ENCODE measurements around the gene ODF4.

The ODF4 gene, protein sequence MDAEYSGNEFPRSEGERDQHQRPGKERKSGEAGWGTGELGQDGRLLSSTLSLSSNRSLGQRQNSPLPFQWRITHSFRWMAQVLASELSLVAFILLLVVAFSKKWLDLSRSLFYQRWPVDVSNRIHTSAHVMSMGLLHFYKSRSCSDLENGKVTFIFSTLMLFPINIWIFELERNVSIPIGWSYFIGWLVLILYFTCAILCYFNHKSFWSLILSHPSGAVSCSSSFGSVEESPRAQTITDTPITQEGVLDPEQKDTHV

DNA sequence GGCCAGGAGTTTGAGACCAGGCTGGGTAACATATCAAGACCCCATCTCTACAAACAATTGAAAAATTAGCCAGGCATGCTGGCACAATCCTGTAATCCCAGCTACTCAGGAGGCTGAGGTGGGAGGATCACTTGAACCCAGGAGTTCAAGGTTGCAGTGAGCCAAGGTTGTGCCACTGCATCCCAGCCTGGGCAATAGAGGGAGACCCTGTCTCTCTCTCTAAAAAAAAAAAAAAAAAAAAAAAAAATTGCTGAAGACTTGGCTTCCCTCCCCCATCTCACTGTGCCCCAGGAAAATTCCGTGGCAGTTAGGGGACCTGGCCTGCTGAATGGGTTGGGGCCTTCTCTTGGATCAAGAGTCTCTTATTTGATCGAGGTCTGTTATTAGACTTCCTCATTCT lies at the start of gene ODF4:
ODF4 (plus strand) TSS at position 301 of the 400 bp plus-strand sequence. CDS start 212 bp downstream, outside the sequence.
- DNase-seq: no peak

DNA sequence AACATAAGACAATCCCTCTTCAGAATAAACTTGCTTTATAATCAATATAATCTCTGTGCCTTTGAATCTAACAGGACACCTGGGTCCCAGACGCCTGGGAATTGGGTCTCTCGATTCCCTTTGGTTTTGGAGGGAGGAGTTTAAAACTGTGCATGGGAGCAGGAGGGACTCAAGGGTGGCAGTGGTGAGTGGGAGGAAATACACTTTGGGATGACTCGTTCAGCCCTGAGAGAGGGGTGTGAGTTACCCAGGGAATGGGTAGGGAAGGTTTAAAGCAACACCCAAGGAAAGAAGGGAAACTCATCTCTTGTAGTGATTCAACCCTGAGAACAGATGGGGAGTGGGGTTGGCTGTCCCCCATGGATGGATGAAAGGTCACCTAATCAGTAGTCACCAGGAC lies 49.6 kb upstream of the ODF4 start:
- DNase-seq: no peak

DNA sequence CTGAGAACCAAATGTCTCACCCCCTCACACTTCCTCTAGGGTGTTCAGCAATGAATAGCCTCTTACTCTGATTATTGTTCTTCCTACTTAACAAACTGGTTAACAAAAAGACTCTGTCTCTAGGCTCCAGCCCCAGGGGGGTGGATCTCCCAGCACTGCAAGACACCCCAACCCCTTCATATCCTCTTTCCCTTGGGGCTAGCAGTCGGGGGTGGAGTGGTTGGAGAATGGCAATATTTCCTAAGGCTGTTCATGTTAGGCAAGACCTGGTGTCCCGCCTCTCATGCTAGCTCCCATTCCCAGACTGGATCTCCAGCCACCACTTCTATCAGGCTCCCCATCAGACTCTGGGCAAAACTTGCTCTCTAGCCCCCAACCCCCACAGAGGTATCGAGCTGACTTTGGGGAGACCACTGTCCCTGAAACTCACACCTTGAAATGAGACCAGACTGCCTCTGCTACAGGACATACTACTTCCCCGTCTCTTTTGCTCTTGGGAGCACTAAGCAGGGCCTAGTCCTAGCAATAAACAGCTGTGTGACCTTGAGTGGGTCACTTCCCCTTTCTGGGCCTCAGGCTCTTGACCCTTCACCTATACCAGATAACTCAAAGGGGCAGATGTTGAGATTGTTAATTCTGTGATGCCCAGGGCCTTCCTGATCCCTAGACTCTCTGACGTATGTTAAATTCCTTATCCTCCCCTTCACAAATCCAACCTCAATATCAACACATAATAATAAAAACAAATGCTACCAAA lies 46.8 kb upstream of the ODF4 start:
- DNase-seq: no peak

DNA sequence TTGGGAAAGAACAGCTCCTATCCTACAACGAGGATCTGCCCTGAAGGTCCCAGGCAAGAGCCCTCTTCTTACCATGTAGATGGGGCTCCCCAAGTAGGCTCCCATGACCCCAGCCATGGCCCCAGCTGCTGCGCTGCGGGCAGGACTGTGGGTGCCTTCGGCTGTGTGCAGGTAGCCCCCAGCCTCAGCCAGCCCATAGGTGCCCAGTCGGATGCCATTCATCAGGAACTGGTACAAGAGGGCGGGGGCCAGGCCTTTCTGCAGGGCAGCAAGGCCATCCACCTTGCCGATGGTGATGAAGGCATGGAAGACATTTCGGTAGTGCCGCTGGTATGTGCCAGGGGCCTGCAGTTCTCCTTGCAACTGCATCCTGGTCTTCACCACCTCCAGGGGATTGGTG lies 45.3 kb upstream of the ODF4 start:
- no peak for DNase-seq

DNA sequence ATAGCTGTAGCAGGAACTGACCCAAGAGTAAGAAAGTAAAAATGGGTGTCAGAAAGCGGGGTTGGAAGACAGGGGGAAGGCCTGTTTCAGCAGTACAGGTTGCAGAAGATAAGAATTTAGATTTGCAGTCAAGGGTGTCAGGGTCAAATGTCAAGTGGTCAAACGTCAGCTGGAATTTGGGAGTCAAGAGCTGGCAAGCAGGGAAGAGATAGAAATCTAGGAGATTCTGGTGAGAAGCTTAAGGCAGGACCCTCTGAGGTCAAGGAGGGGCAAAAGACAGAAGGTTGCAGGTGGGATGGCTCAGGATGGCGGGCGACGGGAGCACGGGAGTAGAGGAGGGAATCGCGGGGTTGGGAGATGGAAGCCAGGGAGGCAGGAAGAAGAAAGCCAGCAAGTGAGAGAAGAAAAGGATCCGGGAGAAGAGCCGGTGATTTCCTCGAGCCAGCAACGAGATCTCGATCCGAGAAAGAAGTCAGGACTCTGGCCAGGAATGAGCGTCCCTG lies 44.8 kb upstream of the ODF4 start:
- DNase-seq: no peak

DNA sequence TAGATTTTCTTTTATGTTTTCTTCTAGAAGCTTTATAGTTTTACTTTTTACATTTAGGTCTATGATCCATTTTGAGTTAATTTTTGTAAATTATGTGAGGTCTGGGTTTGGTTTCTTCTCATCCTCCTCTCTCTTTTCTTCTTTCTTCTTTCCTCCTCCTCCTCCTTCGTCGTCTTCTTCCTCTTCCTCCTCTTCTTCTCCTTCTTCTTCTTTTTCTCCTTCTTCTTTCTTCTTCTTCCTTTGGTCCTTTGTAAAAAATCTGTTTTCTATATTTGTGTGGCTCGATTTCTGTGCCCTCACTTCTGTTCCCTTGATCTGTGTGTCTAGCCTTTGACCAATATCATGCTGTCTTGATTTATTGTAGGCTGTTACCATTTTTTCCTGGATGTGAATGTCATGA lies 39.4 kb upstream of the ODF4 start:
- DNase-seq: no peak

DNA sequence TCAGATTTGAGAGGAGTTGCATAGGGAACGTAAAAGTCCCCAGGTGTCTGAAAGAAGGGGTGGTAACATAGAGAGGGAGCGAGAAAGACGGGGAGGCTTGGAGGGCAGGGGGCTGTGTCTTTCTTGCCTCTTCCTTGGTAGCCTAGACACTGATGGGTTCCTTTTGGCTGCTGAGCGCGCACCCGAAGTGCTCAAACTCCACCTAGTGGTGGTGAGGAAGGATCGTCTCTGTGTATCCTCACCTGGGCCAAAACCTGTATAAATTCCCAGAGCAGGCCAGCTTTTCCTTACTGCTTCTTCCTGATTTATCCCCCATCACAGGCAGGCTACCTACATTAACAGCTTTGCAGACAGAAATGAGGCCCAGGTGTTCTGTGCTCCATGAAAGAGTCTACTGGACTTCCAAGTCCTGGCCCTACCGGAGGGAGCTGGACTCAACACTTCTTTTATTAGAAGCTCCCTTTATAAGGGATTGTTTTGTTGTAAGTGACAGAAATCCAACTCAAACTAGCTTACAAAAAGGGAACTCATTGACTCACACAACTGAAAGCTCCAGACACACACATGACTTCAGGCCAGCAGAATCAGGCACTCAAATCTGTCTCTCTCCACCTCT lies 38.9 kb upstream of the ODF4 start:
- DNase-seq: no peak

DNA sequence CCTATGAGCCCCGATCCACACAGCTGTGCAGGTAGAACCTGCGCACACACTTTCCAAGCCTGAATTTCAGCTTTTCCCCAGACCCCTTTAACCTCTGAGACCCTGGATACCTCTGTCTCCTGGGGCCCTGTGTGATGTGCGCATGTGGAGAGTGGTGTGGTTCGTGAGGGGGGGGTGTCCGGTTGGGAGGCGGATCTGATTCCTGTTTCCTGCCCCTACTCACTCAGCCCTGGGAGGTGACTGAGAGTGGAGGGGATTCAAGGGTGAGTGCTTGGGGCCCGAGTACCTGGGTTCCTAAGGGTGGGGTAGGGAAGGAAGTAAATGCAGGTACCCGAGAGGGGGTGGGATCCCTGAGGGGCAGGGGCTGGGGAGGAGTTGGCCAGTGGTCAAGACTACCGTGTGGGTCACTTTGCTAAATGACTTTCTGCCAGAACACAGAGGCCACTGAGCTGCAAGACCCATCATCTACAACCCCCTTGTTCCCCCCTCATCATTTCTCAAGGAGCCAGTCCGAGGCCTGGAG lies 29.0 kb upstream of the ODF4 start:
- no peak for DNase-seq

DNA sequence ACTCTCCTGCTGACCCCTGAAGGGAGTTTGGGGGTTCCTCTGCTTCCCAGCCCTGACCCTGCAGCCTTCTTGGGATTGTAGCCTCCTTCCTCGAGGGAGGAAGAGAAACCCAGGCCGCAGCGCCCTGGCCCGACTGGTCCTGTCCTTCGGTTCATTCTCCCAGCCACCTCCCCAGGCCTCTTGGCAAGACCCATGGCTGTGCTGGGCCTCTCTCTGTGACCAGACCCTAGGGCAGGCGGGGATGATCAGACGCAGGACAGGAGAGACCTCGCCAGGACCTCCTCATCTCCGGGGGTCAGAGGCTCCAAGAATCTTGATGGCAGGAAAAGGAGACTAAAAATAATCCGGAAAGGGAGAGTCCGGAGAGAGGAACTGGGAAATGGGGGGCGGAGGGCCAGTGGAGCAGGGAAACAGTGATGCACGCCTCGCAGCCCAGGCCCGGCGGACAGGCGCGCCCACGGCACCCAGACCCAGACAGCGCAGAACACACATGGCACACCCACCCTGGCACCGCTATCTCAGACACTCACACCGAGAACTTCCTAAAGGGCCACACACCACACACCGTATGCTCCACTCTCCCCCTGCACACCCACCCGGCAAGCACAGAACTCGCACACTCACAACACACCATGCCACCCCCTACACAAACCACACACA lies 28.4 kb upstream of the ODF4 start:
- no peak for DNase-seq

DNA sequence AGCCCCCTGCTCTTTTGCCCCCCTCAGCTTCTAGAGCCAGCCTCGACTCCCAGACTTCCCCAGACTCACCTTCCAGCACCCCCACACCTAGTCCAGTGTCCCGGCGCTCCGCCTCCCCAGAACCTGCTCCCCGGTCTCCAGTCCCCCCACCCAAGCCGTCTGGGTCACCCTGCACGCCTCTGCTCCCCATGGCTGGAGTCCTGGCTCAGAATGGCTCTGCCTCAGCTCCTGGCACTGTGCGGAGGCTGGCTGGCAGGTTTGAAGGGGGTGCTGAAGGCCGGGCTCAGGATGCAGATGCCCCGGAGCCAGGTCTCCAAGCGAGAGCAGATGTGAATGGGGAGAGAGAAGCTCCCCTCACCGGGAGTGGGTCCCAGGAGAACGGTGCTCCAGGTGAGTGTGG lies 27.4 kb upstream of the ODF4 start:
- no peak for DNase-seq

DNA sequence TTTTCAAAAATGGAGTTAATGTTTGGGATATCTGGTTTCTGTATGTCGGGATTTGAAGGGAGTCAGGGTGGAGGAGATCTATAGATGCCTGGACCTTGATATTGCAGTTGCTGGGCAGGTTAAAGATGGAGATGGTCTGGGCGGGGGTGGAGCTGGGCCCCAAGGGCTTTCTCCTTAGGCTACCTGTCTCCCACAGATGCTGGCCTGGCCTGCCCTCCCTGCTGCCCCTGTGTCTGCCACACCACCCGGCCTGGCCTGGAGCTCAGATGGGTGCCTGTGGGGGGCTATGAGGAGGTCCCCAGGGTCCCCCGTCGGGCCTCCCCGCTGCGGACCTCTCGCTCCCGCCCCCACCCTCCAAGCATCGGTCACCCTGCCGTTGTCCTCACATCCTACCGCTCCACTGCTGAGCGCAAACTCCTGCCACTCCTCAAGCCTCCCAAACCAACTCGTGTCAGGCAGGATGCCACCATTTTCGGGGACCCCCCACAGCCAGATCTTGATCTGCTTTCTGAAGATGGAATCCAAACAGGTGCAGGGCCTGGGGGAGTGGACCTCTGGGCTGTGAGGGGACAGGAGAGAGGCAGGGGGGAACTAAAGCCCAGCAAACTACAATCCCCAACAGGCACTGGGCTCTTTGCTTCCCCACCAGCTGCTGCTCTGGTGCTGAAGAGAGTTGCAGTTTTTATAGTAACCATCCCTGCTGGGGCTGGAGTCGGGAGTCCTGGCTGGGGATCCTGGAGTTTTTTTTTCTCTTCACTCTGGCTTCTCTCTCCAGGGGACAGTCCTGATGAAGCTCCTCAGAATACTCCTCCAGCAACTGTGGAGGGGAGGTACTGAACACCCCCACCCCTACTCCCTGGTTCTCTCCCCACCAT lies 26.7 kb upstream of the ODF4 start:
- no peak for DNase-seq

DNA sequence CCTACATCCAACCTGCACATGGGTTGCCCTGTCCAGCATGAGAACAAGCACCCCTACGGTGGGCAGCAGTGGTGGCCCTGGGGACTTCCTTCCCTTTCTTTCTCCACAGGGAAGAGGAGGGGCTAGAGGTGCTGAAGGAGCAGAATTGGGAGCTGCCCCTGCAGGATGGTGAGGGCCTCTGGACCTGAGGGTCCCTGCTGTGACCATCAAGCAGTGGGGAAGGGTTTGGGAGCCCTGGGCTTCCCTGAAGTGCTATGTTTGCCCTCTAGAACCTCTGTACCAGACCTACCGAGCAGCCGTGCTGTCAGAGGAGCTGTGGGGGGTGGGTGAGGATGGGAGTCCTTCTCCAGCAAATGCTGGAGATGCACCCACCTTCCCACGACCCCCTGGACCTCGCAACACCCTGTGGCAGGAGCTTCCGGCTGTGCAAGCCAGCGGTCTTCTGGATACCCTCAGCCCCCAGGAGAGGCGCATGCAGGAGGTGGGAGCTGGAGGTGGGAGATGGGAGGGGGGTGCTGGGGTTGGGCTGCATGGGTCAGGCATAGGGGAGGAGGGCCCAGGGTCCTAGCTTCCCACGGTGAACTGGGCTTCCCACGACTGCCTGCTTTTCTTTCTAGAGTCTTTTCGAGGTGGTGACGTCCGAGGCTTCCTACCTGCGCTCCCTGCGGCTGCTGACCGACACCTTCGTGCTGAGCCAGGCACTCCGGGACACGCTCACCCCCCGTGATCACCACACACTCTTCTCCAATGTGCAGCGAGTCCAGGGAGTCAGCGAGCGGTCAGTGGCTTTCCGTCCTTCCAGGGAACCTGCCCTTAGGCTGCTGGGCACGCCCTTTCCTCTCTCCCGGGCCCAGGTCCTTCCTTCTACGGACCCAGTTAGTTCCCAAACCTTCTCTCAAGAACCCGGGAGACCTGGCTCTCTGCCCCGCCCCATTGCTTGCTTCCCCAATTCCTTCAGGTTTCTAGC lies 24.6 kb upstream of the ODF4 start:
- DNase-seq: no peak

DNA sequence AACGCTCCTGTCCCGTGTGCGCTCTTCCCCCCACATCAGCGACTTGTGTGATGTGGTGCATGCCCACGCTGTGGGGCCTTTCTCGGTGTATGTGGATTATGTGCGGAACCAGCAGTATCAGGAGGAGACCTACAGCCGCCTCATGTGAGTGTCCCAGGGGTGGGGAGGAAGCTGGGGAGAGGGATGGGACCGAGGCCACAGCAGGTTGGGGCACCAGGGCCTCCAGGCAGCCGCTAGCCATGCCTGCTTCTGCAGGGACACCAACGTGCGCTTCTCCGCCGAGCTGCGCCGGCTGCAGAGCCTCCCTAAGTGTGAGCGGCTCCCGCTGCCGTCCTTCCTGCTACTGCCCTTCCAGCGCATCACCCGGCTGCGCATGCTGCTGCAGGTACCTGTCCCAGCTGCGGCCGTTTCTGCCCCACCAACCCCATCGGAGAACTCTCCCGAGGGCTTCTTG lies 23.8 kb upstream of the ODF4 start:
- no peak for DNase-seq

DNA sequence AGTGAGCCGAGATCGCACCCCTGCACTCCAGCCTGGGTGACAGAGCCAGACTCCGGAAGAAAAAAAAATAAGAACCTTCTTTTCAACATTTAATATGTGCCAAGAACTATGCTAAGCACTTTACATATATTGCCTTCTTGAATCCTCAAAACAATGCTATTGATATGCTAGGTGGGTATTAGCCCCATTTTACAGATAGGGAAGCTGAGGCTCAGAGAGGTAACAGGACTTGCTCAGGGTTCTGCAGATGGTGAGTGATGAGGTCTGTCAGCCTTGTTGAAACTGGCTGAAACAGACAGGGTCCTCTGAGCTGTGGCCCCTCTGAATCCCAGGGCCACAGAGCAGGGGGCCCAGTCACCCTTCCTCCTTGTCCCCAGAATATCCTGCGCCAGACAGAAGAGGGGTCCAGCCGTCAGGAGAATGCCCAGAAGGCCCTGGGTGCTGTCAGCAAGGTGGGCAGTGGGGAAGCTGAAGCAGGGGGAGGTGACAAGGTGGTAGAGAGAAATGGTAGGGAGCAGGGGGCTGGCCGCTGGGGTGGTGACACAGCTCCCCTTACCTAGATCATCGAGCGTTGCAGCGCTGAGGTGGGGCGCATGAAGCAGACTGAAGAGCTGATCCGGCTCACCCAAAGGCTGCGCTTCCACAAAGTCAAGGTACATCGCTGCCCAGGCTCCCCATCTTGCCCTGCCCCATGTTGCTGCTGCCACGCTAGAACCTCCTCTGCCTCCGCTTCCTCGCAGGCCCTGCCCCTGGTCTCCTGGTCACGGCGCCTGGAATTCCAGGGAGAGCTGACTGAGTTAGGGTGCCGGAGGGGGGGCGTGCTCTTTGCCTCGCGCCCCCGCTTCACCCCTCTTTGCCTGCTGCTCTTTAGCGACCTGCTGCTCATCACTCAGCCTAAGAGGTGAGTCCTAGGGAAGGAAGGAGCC lies 21.4 kb upstream of the ODF4 start:
- no peak for DNase-seq

DNA sequence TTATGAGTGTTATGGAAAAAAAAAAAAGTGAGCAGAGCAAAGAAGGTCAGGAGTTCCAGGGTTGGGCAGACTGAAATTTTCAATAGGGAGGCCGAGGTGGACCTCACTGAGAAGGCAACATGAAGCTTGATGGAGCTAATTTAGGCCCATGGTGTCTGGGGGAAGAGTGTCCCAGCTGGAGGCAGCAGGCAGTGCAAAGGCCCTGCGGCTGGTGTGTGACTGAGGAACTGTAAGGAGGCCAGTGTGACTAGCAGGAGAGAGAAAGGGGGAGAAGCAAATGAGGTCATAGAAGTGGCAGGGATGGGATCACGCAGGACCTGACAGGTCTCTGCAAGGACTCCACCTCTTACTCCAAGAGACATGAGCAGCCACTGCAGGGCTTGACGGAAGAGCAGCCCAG lies 19.4 kb upstream of the ODF4 start:
- DNase-seq: no peak

DNA sequence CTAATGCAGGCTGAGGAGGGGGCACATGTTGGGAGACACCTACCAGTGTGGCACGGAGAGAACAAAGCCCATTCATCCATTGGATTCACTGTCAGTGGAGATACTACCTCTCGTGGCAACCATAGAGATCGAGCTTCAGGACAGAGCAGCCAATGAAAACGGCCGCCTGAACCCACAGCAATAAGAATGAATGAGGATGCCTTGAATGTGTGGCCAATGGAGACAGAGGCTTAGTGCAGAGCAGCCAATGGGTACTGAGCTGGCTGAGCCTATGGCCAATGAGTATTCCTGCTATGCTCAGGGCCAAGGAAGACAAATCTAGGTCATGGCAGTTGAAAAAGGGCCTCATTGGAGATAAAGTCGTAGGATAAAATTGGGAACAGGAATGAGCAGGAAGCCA lies 18.6 kb upstream of the ODF4 start:
- DNase-seq: no peak

DNA sequence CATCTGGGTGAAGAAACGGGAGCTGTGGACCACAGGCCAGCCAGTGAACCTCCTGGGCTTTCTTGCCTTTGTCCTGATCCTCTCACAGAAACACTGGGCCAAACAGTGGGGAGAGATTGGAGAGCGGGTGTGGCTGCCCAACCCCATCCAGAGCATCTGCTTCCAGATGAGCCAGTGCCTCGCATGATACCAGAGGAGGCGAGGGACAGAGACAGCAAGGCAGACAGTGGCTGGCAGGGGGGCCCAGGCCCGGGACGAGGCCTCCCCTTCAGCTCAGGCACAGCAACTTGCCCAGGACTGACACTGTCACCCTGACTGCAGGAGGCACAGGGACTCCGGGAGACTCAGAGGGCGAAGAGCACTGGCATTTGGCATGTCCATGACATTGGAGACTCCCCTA lies 17.6 kb upstream of the ODF4 start:
- no peak for DNase-seq

DNA sequence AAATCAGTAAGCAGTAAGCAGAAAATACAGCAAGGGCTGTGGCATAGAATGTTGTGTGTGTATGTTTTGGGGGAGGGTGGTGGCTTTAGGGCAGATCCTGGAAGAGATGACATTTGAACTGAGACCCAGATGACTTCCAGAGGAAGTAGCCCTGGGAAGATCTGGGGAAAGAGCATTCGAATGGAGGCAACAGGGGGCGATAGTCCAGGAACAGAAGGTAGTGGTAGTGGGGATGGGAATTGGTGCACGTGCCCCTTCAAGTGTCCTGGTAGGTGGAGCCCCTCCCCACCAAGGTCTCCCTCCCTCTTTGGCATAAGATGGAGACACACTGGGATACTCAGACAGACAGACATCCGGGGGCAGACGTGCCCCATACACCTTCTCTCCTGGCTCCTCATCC lies 15.5 kb upstream of the ODF4 start:
- no peak for DNase-seq

DNA sequence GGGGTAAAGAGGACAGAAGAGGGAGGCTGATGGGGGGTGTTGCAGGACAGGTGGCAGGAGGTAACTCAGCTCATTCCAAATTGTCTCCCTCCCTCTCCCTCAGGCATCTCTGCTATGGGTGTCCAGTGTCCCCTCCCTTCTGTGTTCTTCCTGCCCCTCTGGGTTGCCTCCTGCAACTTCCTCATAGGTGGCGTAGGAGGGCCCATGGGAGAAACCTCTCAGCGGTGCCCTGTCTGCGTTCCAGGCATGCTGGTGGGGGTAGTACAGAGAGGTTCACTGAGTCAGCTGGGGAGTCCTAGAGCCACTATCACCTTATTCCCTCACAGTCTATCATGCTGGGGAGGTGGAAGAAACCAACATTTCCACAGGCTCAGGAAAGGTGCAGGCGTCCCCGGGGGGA lies 14.7 kb upstream of the ODF4 start:
- DNase-seq: no peak

All from NCI-H187 treated with DMSO at 0.1 percent for 48 hours (cell line).